ENCODE measurements around the gene MX1. TPM values are rescaled to one million over a fixed set of nuclear protein-coding genes. Genes with fewer than 3 reads are reported as not detected.

Gene MX1
- total and polyA plus RNA-seq, 2 of the 13 experiments (the other 11 are each of a cell fraction or from before 2014, with no cell fraction given), result 2.6 to 5.8 TPM

DNA sequence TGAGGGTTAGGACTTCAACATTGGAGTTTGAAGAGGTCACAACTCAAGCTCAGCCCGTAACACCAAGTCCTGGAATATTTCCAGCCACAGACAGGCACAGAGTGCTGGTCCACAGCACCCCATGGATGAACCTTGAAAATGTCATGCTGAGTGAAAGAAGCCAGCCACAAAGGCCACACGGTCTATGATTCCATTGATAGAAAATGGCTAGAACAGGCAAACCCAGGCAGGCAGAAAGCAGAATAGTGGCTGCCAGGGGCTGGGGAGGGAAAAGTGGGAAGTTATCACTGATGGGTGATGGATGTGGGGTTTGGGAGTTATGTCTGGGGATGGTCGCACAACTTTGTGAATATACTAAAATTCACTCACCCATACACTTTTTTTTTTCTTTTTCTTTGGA lies 21.3 kb downstream of the MX1 start (continued):
- TF ChIP-seq, protein P1, sequence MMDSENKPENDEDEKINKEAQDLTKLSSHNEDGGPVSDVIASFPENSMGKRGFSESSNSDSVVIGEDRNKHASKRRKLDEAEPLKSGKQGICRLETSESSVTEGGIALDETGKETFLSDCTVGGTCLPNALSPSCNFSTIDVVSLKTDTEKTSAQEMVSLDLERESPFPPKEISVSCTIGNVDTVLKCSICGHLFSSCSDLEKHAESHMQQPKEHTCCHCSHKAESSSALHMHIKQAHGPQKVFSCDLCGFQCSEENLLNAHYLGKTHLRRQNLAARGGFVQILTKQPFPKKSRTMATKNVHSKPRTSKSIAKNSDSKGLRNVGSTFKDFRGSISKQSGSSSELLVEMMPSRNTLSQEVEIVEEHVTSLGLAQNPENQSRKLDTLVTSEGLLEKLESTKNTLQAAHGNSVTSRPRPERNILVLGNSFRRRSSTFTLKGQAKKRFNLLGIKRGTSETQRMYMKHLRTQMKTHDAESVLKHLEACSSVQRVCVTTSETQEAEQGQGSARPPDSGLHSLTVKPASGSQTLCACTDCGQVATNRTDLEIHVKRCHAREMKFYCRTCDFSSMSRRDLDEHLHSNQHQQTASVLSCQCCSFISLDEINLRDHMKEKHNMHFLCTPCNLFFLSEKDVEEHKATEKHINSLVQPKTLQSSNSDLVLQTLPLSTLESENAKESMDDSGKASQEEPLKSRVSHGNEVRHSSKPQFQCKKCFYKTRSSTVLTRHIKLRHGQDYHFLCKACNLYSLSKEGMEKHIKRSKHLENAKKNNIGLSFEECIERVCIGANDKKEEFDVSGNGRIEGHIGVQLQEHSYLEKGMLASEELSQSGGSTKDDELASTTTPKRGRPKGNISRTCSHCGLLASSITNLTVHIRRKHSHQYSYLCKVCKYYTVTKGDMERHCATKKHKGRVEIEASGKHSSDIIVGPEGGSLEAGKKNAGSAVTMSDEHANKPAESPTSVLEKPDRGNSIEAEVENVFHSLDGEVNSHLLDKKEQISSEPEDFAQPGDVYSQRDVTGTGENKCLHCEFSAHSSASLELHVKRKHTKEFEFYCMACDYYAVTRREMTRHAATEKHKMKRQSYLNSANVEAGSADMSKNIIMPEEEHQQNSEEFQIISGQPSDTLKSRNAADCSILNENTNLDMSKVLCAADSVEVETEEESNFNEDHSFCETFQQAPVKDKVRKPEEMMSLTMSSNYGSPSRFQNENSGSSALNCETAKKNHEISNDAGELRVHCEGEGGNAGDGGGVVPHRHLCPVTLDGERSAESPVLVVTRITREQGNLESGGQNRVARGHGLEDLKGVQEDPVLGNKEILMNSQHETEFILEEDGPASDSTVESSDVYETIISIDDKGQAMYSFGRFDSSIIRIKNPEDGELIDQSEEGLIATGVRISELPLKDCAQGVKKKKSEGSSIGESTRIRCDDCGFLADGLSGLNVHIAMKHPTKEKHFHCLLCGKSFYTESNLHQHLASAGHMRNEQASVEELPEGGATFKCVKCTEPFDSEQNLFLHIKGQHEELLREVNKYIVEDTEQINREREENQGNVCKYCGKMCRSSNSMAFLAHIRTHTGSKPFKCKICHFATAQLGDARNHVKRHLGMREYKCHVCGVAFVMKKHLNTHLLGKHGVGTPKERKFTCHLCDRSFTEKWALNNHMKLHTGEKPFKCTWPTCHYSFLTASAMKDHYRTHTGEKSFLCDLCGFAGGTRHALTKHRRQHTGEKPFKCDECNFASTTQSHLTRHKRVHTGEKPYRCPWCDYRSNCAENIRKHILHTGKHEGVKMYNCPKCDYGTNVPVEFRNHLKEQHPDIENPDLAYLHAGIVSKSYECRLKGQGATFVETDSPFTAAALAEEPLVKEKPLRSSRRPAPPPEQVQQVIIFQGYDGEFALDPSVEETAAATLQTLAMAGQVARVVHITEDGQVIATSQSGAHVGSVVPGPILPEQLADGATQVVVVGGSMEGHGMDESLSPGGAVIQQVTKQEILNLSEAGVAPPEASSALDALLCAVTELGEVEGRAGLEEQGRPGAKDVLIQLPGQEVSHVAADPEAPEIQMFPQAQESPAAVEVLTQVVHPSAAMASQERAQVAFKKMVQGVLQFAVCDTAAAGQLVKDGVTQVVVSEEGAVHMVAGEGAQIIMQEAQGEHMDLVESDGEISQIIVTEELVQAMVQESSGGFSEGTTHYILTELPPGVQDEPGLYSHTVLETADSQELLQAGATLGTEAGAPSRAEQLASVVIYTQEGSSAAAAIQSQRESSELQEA (CRISPR knock-in tag; IDR thresholded peaks at IDR 0.05; ENCODE audit: not compliant biosample characterization), result no peak

DNA sequence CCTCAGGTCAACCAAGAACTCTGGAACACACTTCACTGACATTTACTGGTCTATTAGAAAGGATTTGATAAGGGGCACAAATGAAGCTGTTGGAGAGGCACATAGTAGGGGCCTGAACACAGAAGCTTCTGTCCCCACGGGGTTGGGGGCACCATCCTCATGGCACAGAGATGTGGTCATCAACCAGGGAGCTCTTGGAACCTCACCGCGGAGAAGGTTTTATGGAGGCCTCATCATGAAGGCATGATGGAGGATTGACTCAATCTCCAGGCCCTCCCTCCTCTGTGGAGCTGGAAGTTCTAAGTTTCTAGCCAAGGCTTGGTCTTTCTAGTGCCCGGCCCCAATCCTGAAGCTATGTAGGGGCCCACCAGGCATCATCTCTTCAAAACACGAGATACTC lies 23.6 kb downstream of the MX1 start:
- POLR2A ChIA-PET, result no interaction called here
- no peak for TF ChIP-seq ZBTB7B (CRISPR knock-in tag; IDR thresholded peaks at IDR 0.05)
- no peak for TF ChIP-seq MYNN (CRISPR knock-in tag; IDR thresholded peaks at IDR 0.05; ENCODE audit: low read depth)
- no peak for TF ChIP-seq SRF (IDR thresholded peaks at IDR 0.05; ENCODE audit: low read depth, low read length)
- TF ChIP-seq, protein P2, sequence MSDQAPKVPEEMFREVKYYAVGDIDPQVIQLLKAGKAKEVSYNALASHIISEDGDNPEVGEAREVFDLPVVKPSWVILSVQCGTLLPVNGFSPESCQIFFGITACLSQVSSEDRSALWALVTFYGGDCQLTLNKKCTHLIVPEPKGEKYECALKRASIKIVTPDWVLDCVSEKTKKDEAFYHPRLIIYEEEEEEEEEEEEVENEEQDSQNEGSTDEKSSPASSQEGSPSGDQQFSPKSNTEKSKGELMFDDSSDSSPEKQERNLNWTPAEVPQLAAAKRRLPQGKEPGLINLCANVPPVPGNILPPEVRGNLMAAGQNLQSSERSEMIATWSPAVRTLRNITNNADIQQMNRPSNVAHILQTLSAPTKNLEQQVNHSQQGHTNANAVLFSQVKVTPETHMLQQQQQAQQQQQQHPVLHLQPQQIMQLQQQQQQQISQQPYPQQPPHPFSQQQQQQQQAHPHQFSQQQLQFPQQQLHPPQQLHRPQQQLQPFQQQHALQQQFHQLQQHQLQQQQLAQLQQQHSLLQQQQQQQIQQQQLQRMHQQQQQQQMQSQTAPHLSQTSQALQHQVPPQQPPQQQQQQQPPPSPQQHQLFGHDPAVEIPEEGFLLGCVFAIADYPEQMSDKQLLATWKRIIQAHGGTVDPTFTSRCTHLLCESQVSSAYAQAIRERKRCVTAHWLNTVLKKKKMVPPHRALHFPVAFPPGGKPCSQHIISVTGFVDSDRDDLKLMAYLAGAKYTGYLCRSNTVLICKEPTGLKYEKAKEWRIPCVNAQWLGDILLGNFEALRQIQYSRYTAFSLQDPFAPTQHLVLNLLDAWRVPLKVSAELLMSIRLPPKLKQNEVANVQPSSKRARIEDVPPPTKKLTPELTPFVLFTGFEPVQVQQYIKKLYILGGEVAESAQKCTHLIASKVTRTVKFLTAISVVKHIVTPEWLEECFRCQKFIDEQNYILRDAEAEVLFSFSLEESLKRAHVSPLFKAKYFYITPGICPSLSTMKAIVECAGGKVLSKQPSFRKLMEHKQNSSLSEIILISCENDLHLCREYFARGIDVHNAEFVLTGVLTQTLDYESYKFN (CRISPR knock-in tag; conservative IDR thresholded peaks at IDR 0.05), result no peak
- no peak for TF ChIP-seq ZSCAN30 (CRISPR knock-in tag; IDR thresholded peaks at IDR 0.05)
- TF ChIP-seq ZNF674 (CRISPR knock-in tag; IDR thresholded peaks at IDR 0.05; ENCODE audit: low read depth), result no peak
- TF ChIP-seq, protein P3, sequence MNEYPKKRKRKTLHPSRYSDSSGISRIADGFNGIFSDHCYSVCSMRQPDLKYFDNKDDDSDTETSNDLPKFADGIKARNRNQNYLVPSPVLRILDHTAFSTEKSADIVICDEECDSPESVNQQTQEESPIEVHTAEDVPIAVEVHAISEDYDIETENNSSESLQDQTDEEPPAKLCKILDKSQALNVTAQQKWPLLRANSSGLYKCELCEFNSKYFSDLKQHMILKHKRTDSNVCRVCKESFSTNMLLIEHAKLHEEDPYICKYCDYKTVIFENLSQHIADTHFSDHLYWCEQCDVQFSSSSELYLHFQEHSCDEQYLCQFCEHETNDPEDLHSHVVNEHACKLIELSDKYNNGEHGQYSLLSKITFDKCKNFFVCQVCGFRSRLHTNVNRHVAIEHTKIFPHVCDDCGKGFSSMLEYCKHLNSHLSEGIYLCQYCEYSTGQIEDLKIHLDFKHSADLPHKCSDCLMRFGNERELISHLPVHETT (CRISPR knock-in tag; conservative IDR thresholded peaks at IDR 0.05), result no peak
- no peak for TF ChIP-seq ZSCAN9 (CRISPR knock-in tag; IDR thresholded peaks at IDR 0.05; ENCODE audit: borderline replicate concordance)
- TF ChIP-seq ZNF430 (CRISPR knock-in tag; IDR thresholded peaks at IDR 0.05), result no peak

More for the DNA sequence above, 23.6 kb downstream of the MX1 start:
- in situ Hi-C loops (cut with HindIII; ENCODE audit: extremely low pct_ligation_motif_present, low pct_unique_long_range_greater_than_20kb) (no loop called here), intact Hi-C loops (cut with micrococcal nuclease; ENCODE audit: unreplicated experiment) (no loop called here)
- WGBS (ENCODE audit: low lambda C conversion rate), result 85% methylated on average over 2 of the region's 5 CpGs
- Histone ChIP-seq H3K4me1 (ENCODE audit: insufficient read depth, low read length) (no peaks in the 10 kb centered on the region), H4K20me1 (ENCODE audit: insufficient read depth, low read length) (no peaks in the 10 kb centered on the region), H3K9me3 (ENCODE audit: low read length) (no peaks in the 10 kb centered on the region), H3K27me3 (ENCODE audit: control insufficient read depth in 1 of 2, insufficient read depth in 2 of 2, low read length in 2 of 2) (no peaks in the 10 kb centered on the region), H3K36me3 (replicated peaks in 1 of 2; ENCODE audit: control insufficient read depth in 1 of 2, insufficient read depth in 2 of 2, low read length in 2 of 2) (no peaks in the 10 kb centered on the region), H3K4me2 (ENCODE audit: low read depth, low read length) (no peak overlapping the region), H3K79me2 (ENCODE audit: insufficient read depth, low read length) (no peaks in the 10 kb centered on the region), H3K9ac (ENCODE audit: insufficient read depth, low read depth, low read length) (no peak overlapping the region), H2AFZ (ENCODE audit: low read length) (no peak overlapping the region), H3K27ac (ENCODE audit: extremely low read length, insufficient read depth, low read length) (no peak overlapping the region), H3K4me3 (replicated peaks in 1 of 3; ENCODE audit: insufficient read depth in 1 of 3, low read depth in 2 of 3, low read length in 3 of 3) (no peak overlapping the region)
- BruUV-seq (replicated peaks), result no TSS peak
- FAIRE-seq (no peak), DNase-seq (ENCODE audit: low spot score) (no peak), ATAC-seq (no peak)
- CTCF ChIA-PET (ENCODE audit: low intra/inter-chr PET ratio, low total read pairs), result no interaction called here

Data from HepG2 (cell line).